K562 (cell line): Measurements from ENCODE around the gene PRKAR1A. TPM values are rescaled to one million over a fixed set of nuclear protein-coding genes. Genes with fewer than 3 reads are reported as not detected.

Source experiments
- ATAC-seq: fragments of 200-7000 bp; cut with Tn5 transposase; 3 replicates; pipeline ENCODE4 v1.9.1; 2020; ENCODE audit warnings: moderate library complexity
- BruUV-seq: library from RNA; stranded (reverse); fragments of 400-500 nt; replicated peaks from 2 replicates; lab custom pipeline; 2021; lab: Mats Ljungman, UMichigan
- CTCF ChIA-PET: fragments of 300-600 bp; formaldehyde crosslinking; extraction: SDS; loops from one replicate; lab custom pipeline; 2021; ENCODE audit warnings: low intra/inter-chr PET ratio; lab: Yijun Ruan, JAX
- POLR2A ChIA-PET: fragments of 300-600, 350-650 bp; sonication (Branson Sonifier 250); formaldehyde crosslinking; extraction: SDS; loops from one replicate; lab custom pipeline; 2021; ENCODE audit warnings: antibody characterized with exemption, inconsistent platforms; lab: Yijun Ruan, JAX
- DNase-seq, 4 experiments: peaks; one replicate each; pipeline versions ENCODE4 v3.0.0 to v3.0.0-alpha.2; 2011 to 2018; ENCODE audit warnings: low spot score in 3 of 4, mixed read lengths in 3 of 4; ENCODE audit errors: extremely low read depth in 1 of 4
- FAIRE-seq: peaks from 2 replicates; lab custom pipeline; 2011; peaks lifted over from hg19 to GRCh38; lab: Jason Lieb, UNC
- H2AFZ ChIP-seq: 2 replicates; pipeline ENCODE4 v1.6.0; 2011; ENCODE audit warnings: low read depth, low read length, control low read depth, inconsistent platforms
- H3K27ac ChIP-seq: fragments of 200-600 bp; 3 replicates; pipeline ENCODE4 v1.8.0; 2011; ENCODE audit warnings: low read depth, mild to moderate bottlenecking, control low read depth, inconsistent platforms, low read length, moderate library complexity, mixed read lengths; ENCODE audit errors: extremely low read depth
- H3K27me3 ChIP-seq, 2 experiments: fragments of 300-600 bp in 1 of 2; 2 replicates in 1 of 2; 3 replicates in 1 of 2; pipeline versions ENCODE4 v1.6.0 to v1.8.0; 2011; ENCODE audit warnings: inconsistent platforms in 2 of 2, low read length in 2 of 2, mild to moderate bottlenecking in 1 of 2, mixed read lengths in 1 of 2, moderate library complexity in 1 of 2; ENCODE audit not compliant: control insufficient read depth in 2 of 2, insufficient read depth in 2 of 2
- H3K36me3 ChIP-seq: fragments of 300-600 bp; 3 replicates; pipeline ENCODE4 v1.8.0; 2011; ENCODE audit warnings: mild to moderate bottlenecking, low read length, inconsistent platforms; ENCODE audit not compliant: control insufficient read depth, insufficient read depth
- H3K4me1 ChIP-seq, 2 experiments: fragments of 200-600 bp in 1 of 2; replicated peaks in 1 of 2; 2 replicates in 1 of 2; 3 replicates in 1 of 2; pipeline versions ENCODE4 v1.5.1 to v1.8.0; 2011; ENCODE audit warnings: inconsistent platforms in 2 of 2, low read length in 2 of 2, mild to moderate bottlenecking in 1 of 2, mixed read lengths in 1 of 2, moderate library complexity in 1 of 2; ENCODE audit not compliant: control insufficient read depth in 2 of 2, insufficient read depth in 2 of 2
- H3K4me2 ChIP-seq: 2 replicates; pipeline ENCODE4 v1.6.1; 2011; ENCODE audit warnings: low read length, control low read depth, inconsistent platforms, mixed read lengths; ENCODE audit not compliant: insufficient read depth
- H3K4me3 ChIP-seq: fragments of 200-600 bp; sonication (generic), shearing (Covaris generic); 2 replicates; pipeline ENCODE4 v1.5.1; 2016; ENCODE audit warnings: control low read depth, inconsistent platforms
- H3K79me2 ChIP-seq: fragments of 200-600 bp; 3 replicates; pipeline ENCODE4 v1.8.0; 2011; ENCODE audit warnings: low read length, inconsistent platforms; ENCODE audit not compliant: control insufficient read depth, insufficient read depth
- H3K9ac ChIP-seq, 2 experiments: 2 replicates each; pipeline versions ENCODE4 v1.6.0 to v1.6.1; 2011; ENCODE audit warnings: low read depth in 2 of 2, low read length in 2 of 2, control low read depth in 1 of 2, inconsistent platforms in 1 of 2, mild to moderate bottlenecking in 1 of 2, mixed read lengths in 1 of 2; ENCODE audit not compliant: insufficient read depth in 1 of 2
- H3K9me1 ChIP-seq: one replicate; pipeline ENCODE4 v1.6.0; 2011; ENCODE audit warnings: inconsistent platforms, mild to moderate bottlenecking, low read length, moderate library complexity; ENCODE audit not compliant: control insufficient read depth, insufficient read depth
- H3K9me3 ChIP-seq: replicated peaks from 2 replicates; pipeline ENCODE4 v1.5.1; 2011; ENCODE audit warnings: low read depth, low read length, inconsistent platforms; ENCODE audit not compliant: control insufficient read depth, insufficient read depth
- H4K20me1 ChIP-seq: replicated peaks from 2 replicates; pipeline ENCODE4 v1.6.1; 2011; ENCODE audit warnings: low read length, inconsistent platforms, mixed read lengths; ENCODE audit not compliant: control insufficient read depth, insufficient read depth
- BRCA1 ChIP-seq, 2 experiments: fragments of 450-650 bp in 1 of 2; sonication (generic) in 1 of 2; formaldehyde crosslinking in 1 of 2; IDR thresholded peaks; 2 replicates each; pipeline versions ENCODE4 v1.5.0 to v1.6.1; 2017 to 2020; ENCODE audit warnings: mild to moderate bottlenecking in 1 of 2, missing genetic modification reagents in 1 of 2
- CBX8 ChIP-seq: fragments of 200-600 bp; sonication (generic); IDR thresholded peaks from 2 replicates; pipeline ENCODE4 v1.6.1; 2012; ENCODE audit warnings: borderline replicate concordance, mixed run types, low read depth, mild to moderate bottlenecking, moderate library complexity, mixed read lengths, low read length, control low read depth, inconsistent platforms; ENCODE audit not compliant: poor library complexity, severe bottlenecking; ENCODE audit errors: extremely low read depth
- EP400 ChIP-seq: fragments of 450-650 bp; IDR thresholded peaks from 2 replicates; pipeline ENCODE4 v1.6.1; 2017; ENCODE audit warnings: antibody characterized with exemption, mild to moderate bottlenecking, moderate library complexity
- IRF9 ChIP-seq: fragments of 450-650 bp; IDR thresholded peaks from 2 replicates; pipeline ENCODE4 v1.6.1; 2016; ENCODE audit warnings: missing biosample characterization, missing genetic modification characterization
- KAT7 ChIP-seq: sonication (generic); formaldehyde crosslinking; IDR thresholded peaks from 2 replicates; pipeline ENCODE4 v1.8.0; 2022; ENCODE audit warnings: missing genetic modification reagents, mild to moderate bottlenecking, borderline replicate concordance
- MCM7 ChIP-seq, 2 experiments: fragments of 450-650 bp; IDR thresholded peaks; 2 replicates each; pipeline ENCODE4 v1.6.1; 2016 to 2018
- RFX7 ChIP-seq: fragments of 250-450 bp; sonication (Bioruptor Pico); IDR thresholded peaks from 2 replicates; pipeline ENCODE4 v1.5.1; 2021; ENCODE audit warnings: mild to moderate bottlenecking
- U2AF1 ChIP-seq: fragments of 200-400 bp; formaldehyde crosslinking; optimal IDR thresholded peaks from 2 replicates; pipeline ENCODE3; 2017; ENCODE audit warnings: mild to moderate bottlenecking, low read depth, low read length, moderate library complexity
- XRCC5 ChIP-seq: fragments of 200-400 bp; formaldehyde crosslinking; IDR thresholded peaks from 2 replicates; pipeline ENCODE4 v1.6.1; 2017; ENCODE audit warnings: low read depth, mild to moderate bottlenecking, low read length
- ZNF586 ChIP-seq: fragments of 450-650 bp; formaldehyde crosslinking; conservative IDR thresholded peaks from 2 replicates; pipeline ENCODE4 v1.4.0; 2020; ENCODE audit warnings: mild to moderate bottlenecking, moderate library complexity
- WGBS: fragments of 100-300 bp; shearing (Covaris generic); methylation state at CpG from one replicate; pipeline ENCODE4 v1.1.6; 2016; ENCODE audit warnings: low coverage, mixed read lengths; ENCODE audit not compliant: insufficient coverage; ENCODE audit errors: missing lambda C conversion rate; 5-methylcytosine and 5-hydroxymethylcytosine counted together
- in situ Hi-C: fragments of 300-500 bp; cut with MboI; formaldehyde crosslinking; loops from 4 replicates; pipeline ENCODE4 v1.15.0; 2018; ENCODE audit warnings: inconsistent platforms, mixed read lengths
- intact Hi-C: fragments of 100-400 bp; cut with micrococcal nuclease; formaldehyde crosslinking; loops from 2 replicates; pipeline ENCODE4 v1.14.2; 2022
- polyA plus RNA-seq, 8 experiments: library from polyadenylated mRNA; depleted of rRNA in 4 of 8; stranded (reverse) in 5 of 8; unstranded in 3 of 8; fragments of >200 nt; fragmentation: Nextera tagmentation in 2 of 8; fragmentation: Illumina TruSeq in 1 of 8; extraction: Ambion mirVana in 2 of 8; extraction: Trizol in 1 of 8; gene quantifications; 2 replicates each; pipeline versions ENCODE4 v1.2.1 to v1.2.3, GENCODE V29; 2011 to 2014; ENCODE audit warnings: inconsistent platforms in 1 of 8, missing spikeins in 1 of 8
- total RNA-seq, 7 experiments: library from RNA; depleted of rRNA in 6 of 7; stranded (reverse); fragments of >200 nt in 6 of 7; fragmentation: Illumina TruSeq in 2 of 7; extraction: Trizol in 2 of 7; gene quantifications; 2 replicates each; pipeline versions ENCODE4 v1.2.1 to v1.2.3, GENCODE V29; 2011 to 2021; ENCODE audit warnings: low replicate concordance in 1 of 7

PRKAR1A gene
- total and polyA plus RNA-seq, 9 of the 15 experiments (the other 6 are each of a cell fraction or from before 2014, with no cell fraction given): 15.0 to 95.6 (median 67.5) TPM

DNA sequence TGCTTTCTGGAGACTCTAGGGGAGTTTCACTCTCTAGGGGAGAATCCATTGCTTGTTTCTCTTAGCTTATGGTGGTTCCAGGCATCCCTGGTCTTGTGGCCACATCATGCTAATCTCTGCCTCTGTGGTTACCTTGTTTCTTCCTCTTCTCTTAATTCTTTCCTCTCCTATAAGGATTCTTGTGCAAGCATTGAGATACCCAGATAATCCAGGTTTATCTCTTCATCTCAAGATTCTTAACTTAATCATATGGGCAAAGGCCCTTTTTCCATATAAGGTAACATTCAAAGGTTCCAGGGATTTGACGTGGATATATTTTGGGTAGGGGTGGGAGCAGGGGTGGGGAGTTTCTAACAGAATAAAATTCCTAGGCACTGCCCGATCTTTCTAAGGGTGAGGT, 56.4 kb downstream of the PRKAR1A start:
- CTCF ChIA-PET: no interaction called here

More for the DNA sequence above, 56.4 kb downstream of the PRKAR1A start:
- ATAC-seq (no peak), FAIRE-seq (no peak), DNase-seq (no peak)
- no peak overlapping the region for H3K4me3 ChIP-seq
- no peaks in the 10 kb centered on the region for H3K4me1 ChIP-seq
- no peak overlapping the region for H3K4me2 ChIP-seq
- H3K27ac ChIP-seq: no peak overlapping the region
- no peaks in the 10 kb centered on the region for H3K36me3 ChIP-seq
- no peak for TF ChIP-seq CBX8
- no peak for TF ChIP-seq ZNF586
- no peak for TF ChIP-seq XRCC5
- TF ChIP-seq KAT7: no peak
- no peak for TF ChIP-seq BRCA1 (IDR thresholded peaks at IDR 0.05)
- no peak for TF ChIP-seq BRCA1 (CRISPR knock-in tag; IDR thresholded peaks at IDR 0.05)
- no peak for TF ChIP-seq EP400
- TF ChIP-seq U2AF1: no peak
- no peak for TF ChIP-seq RFX7
- no peak for TF ChIP-seq MCM7 (IDR thresholded peaks at IDR 0.05)
- no peak for TF ChIP-seq IRF9 (tag)
- no peaks in the 10 kb centered on the region for H3K79me2 ChIP-seq
- peaks cover 2 to 14% of the 10 kb centered on the region in 2 experiments; a peak in 4 of 5 replicates for H3K27me3 ChIP-seq
- WGBS: 0% methylated on average over 1 of the region's 2 CpGs
- no peak overlapping the region for H2AFZ ChIP-seq
- no peaks in the 10 kb centered on the region for H3K9me3 ChIP-seq
- POLR2A ChIA-PET: interaction anchor here (0.9 to 1.2 kb wide), 2 partner anchors 12 to 22 kb away, joined by 3 to 4 read pairs; no protein-coding TSS in a partner anchor
- H4K20me1 ChIP-seq: no peaks in the 10 kb centered on the region
- no TSS peak for BruUV-seq
- intact Hi-C loops: no loop called here
- no peak overlapping the region for H3K9ac ChIP-seq
- in situ Hi-C loops: no loop called here
- no peaks in the 10 kb centered on the region for H3K9me1 ChIP-seq
